ENCODE results near the gene CLUH.
"Not testable (repeated sequence)": the region's sequence is repeated elsewhere in the genome, so short reads cannot be mapped to it uniquely, and the experiment has no call there.

DNA sequence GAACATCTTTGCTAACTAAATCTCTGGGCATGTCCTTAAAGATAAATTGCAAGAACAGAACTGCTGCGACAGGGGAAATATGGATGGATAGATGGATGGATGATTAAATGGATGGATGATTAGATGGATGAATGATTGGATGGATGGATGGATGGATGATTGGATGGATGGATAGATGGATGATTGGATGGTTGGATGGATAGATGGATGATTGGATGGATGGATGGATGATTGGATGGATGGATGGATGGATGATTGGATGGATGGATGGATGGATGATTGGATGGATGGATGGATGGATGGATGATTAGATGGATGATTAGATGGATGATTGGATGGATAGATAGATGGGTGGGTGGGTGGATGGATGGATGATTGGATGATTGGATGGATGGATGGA lies 32.3 kb downstream of the CLUH start:
- not testable (repeated sequence) for TF ChIP-seq POLR2A (IDR thresholded peaks at IDR 0.05; ENCODE audit: low read length); GATA1 (IDR thresholded peaks at IDR 0.05; ENCODE audit: low read depth, low read length)

Measured in erythroblast (primary cell).